CMK (cell line): Measurements from ENCODE around the gene MTFP1.
"Not testable (repeated sequence)": the region's sequence is repeated elsewhere in the genome, so short reads cannot be mapped to it uniquely, and the experiment has no call there.

Experiments
- DNase-seq: peaks from one replicate; pipeline ENCODE4 v3.0.0-alpha.2; 2010; ENCODE audit warnings: low read depth

MTFP1 gene

DNA sequence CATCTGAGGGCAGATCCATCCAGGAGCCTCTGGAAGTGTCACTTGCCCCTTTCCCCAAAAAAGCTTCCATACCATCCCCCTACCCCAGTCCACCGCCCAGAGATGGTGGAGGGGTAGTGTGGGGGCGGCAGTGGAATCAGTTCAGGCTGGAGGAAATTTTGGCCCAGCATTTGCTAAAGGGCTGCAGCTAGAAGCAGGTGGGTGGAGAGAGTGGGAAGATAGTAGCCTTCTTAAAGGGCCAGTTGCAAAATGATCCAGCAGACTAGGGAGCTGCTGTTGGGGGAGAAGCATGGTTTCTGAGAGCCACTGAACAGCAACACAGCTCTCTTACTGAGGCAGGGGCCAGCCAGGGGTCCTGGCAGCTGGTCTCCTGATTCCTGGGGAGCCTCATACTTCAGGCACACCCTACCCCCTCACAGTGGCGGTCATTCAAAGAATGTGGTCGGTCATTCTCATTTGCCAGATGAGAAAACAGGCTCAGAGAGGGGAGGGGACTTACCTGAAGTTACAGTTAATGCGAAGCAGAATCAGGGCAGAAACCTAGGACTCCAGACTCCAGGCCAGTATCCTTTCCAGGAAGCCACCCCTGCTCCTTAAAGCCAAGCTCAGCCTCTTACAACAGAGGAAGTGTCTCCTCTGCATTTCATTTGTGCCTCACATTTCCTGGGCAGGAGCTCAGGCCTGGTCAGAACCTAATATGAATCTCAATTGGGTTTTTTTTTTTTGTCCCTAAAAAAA, 23.4 kb upstream of the MTFP1 start:
- no peak for DNase-seq

DNA sequence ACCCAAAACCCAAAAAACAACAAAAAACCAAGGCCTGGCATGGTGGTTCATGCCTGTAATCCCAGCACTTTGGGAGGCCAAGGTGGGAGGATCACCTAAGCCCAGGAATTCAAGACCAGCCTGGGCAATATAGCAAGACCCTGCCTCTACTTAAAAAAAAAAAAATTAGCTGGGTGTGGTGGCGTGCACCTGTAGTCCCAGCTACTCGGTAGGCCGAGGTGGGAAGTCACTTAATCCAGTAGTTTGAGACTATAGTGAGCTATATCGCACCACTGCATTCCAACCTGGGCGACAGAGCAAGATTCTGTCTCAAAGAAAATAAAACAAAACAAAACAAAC, 22.8 kb upstream of the MTFP1 start:
- not testable (repeated sequence) for DNase-seq

DNA sequence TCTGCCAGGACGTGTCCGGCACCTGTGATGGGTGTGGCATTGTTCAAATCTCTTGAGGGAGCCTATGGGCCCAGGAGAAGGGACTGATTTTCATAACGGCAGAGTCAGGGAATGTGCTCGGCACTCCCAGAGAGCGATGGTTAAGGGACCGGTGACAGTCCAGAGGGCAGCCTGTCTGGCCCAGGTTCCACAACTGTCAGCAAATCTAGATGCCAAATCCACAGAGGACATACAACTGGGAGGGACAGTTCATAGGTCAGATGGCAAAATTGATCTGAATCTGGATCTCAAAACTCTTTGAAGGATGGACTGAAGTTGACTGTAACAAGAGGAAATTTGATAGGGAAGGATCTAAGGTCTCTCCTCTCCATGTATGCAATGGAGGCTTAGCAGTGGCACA, 21.3 kb upstream of the MTFP1 start:
- DNase-seq, result no peak

DNA sequence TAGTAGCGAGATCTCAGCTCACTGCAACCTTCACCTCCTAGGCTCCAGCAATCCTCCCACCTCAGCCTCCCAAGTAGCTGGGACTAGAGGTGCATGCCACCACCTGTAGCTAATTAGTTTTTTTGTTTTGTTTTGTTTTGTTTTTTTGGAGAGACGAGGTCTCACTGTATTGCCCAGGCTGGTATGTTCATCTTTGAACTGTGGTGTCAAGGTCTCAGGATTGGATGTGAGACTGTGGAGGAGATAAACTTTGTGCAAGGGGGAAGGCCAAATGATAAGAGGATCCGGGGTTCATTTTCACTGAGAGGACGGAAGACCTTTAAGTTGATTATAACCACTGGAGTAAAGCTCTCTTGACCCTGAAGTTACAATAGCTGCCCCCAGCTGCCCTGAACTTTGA, 19.8 kb upstream of the MTFP1 start:
- no peak for DNase-seq

DNA sequence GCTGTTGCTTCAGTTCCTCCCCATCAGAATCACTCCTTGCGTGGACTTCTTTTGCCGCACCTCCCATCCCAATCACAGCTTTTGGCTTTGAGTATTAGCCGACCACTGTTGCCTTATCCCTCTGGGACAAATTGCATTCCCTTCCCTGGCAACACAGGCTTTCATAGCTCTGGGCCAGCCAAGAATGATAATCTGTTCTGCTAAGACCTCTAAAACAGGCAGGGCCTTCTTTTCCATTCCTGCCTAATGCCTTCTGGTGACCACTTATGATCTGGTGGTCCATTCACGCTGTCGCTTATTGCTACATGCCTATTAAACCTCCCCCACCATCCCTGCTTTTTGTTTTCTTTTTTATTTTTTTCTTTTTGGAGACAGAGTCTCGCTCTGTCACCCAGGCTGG, 19.2 kb upstream of the MTFP1 start:
- no peak for DNase-seq

DNA sequence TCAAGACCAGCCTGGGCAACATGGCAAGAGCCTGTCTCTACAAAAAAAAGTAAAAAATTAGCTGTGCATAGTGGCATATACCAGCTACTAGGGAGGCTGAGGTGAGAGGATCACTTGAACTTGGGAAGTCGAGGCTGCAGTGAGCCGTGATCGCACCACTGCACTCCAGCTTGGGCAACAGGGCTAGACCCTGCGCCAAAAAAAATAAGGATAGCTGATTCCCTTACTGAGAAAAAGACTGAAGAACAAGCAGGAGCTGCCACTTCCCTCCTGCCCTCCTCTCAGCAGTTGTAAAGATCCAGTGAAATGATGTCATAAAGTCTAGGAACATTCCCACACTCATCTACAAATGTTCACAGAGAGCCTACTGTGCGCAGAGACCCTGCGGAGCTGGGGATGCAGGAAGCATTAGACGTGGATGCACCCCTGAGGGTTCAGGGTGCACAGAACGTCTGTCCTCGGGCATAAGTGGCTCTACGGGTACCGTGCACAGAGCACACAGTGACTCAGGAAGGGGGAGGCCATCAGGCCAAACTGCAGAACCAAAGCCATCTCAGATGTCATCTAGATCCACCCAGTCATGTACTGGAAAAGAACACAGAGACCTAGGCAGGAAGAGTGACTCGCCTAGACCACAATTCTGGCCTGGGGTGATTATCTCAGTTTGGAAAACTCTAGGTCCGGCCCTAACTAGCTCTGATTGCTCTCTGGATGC, 17.0 kb upstream of the MTFP1 start:
- no peak for DNase-seq

DNA sequence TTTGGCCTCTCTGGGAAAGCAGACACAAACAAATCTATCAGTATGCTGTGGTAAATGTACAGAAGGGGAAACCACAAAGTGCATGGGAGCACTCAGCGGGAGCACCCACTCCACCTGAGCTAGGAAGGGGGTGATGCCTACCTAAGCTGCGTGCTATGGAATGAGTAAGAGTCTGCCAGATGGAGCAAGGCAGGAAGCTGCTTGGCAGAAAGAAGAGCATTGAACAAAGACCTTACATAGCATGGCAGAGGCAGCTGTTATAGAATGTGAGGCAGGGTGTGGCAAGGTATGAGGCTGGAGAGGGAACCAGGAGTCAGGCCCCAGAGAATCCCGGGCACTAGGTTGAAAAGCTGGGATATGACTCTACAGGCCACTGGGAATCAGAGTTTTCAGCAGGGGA, 13.8 kb upstream of the MTFP1 start:
- no peak for DNase-seq

DNA sequence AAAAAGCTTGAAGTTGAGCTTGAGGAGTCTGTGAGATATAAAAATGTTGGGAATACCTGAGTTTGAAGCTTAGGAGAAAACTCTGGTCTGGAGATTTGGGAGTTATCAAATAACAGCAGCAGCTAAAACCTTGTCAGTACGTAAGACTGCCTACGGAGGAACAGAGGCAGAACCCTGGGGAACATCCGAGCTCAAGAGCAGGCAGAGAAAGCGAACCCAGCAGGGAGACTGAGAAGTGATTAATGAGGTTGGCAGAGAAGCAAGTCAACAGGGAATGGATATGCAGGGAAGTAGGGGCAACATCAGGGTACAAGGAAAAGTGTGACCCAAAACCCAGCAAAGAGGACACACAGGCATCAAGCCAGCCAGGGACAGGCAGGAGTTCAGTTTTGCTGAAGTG, 12.6 kb upstream of the MTFP1 start:
- DNase-seq, result no peak

DNA sequence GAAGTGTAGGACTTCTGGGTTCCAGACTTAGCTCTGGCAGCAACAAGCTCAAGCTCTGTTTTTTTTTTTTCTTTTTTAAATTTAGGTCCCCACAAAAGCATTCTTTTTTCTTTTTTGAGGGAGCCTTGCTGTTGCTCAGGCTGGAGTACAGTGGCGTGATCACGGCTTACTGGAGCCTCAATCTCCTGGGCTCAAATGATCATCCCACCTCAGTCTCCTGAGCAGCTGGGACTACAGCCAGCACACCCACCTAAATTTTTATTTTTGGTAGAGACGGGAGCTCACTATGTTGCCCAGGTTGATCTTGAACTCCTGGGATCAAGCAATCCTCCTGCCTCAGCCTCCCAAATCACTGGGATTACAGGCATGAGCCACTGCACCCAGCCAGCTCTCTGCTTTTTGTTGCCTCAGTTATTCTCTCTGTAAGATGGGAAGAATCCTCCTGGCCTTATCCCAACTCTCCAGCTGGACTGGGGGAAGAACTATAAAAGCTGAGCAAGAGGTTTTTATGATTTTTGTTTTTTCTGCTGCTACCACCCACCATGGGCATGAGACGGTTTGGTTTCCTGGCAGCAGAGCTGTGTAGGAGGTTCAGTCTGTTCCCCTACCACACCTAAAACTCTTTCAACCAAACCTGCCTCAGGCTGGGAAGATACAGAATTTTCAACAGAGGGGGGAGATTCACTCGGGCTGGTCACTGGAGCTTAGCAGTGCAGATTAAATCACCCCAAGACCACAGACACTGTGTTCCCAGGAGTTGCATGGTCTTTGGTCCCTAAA, 11.6 kb upstream of the MTFP1 start:
- DNase-seq, result no peak

DNA sequence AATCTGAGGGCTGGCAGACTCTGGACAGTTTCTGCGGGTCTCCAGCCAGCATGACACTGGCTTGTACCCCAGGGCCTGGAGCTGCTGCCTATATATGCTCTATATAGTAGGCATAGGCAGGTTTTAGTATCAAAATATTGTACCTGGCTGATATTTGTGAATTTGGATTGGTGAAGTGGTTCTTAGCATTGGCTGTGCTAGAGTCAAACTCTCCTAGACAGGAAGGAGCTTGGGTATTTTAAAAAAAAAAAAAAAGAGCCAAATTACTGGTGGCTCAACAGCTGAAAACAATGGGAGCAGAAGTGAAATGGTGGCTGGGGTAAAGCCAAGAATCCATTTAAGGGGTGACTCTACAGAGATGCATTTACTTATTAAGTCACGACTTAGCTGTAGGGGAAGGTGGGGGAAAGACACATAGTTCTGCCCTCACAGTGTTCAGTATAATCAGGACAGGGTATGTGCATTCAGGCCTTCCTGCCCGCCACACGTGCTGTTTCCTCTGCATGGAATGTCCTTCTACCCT, 11.0 kb upstream of the MTFP1 start:
- DNase-seq, result no peak

DNA sequence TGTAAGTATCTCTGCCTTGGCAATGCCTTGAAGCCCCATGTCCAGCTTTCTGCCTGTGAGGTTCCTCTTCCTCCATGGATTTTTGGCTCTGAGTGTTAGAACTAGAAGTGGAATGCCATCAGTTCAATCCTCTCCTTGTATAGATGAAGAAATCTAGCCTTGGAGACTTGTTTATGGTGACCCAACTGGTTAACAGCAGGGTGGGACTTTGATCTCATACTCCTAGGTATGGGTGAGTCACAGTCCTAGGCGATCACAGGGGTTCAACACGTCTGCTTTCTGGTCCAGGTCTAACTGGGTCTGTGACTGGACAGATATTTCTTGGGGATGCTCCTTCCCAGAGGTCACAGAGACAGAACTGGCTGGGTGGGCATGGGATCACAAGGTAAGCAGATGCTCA, 9.2 kb upstream of the MTFP1 start:
- DNase-seq, result no peak

DNA sequence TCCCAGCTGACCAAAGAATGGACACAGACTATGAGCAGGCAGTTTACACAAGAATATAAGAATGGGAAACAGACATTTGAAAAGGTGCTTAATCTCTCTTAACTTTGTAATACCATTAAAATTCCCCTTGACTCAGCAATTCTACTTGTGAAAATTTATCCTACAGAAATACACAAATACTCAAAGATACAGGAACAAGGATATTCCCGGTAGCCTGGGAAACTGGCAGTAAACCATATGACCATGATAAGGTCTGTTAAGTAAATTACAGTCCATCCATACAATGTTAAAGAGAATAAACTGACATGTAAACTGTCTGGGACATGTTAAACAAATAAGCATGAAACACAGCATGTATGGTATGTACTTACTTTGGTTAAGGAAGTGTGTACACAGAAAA, 8.7 kb upstream of the MTFP1 start:
- no peak for DNase-seq

DNA sequence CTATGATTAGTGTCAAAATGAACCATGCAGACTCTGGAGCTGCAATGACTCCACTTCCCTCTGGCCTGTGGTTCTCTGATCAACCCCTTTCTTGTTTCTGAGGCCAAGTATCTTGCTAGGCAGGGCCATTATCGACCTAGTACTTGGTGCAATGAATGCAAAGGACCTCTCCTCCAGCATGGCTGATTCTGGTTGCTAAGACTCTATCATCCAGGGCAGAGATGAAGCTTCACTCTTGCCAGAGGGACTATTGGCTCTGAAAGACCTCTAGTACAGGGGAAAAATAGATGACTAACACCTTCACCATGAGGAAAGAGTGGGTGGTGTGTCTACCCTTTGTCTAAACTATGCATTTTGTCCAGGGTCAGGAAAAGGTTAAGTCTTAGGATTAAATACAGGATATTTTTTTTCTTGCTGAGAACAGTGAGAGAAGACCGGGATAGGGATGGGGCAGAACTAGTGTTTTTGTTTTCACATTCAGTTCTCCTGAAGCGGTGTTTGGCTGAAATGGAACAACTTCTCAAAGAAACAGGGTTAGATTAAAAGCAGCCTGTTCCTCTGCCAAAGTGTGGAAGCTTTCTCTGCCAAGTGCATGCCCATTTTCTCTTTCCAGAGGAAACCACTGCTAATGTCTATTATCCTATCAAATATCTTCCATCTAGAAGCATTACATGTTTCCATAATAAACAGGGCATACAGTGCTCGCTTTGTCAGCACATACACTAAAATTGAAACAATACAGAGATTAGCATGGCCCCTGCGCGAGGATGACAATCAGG, 5.0 kb upstream of the MTFP1 start:
- no peak for DNase-seq

DNA sequence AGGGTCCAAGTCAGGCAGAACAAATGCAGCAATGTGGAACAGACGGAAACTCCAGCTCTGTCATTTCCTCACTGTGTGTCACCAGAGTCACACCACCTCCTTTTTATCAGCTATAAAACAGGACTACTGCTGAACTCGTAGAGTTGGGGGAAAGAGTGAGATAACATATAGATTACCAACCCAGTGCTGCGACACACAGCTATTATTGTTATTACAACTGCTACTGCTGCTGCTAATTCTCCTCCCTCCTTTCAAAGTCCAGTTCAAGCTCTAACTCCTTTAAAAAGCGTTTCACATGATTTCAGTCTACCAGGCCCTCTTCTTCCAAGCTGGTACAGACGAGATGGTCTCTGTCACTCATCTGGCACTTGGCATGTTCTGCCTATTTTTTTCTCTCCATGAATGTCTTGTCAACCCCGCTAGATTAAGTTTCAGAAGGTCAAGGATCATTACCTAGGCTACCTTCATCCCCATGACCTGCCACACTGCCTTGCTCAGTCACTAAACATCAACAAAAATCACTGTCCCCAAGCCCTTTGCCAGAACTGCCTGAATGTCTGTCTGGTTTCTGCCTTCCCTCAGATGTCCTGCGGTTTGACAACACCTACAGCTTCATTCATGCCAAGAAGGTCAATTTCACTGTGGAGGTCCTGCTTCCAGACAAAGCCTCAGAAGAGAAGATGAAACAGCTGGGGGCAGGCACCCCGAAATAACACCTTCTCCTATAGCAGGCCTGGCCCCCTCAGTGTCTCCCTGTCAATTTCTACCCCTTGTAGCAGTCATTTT, 3.7 kb upstream of the MTFP1 start:
- no peak for DNase-seq

DNA sequence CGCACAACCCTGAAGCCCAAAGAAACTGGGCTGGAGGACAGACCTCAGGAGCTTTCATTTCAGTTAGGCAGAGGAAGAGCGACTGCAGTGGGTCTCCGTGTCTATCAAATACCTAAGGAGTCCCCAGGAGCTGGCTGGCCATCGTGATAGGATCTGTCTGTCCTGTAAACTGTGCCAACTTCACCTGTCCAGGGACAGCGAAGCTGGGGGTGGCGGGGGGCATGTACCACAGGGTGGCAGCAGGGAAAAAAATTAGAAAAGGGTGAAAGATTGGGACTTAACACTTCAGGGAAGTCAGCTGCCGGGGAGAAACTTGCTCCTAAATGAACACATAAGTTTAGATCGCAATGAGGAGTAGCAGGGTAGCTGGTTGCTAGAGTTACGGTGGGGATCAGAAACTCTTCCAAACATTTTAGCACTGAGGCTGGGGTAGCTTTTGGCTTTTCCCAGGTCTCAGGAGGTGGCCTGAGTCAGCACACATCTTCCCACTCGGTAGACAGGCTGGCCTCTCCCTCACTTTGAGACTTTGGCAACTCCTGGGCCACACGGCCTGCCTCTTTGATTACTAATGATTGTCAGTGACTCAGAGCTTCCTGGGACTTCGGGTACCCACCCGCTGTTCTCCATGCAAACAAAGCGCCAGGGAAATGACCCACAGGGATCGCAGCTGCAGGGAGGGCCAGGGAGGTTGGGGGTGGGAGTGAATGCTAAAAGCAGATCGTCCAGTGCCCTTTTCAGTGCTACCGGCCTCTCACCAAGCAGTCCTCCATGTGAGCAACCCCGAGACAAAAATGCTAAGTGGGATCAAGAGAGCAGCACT, 2.9 kb upstream of the MTFP1 start:
- no peak for DNase-seq

DNA sequence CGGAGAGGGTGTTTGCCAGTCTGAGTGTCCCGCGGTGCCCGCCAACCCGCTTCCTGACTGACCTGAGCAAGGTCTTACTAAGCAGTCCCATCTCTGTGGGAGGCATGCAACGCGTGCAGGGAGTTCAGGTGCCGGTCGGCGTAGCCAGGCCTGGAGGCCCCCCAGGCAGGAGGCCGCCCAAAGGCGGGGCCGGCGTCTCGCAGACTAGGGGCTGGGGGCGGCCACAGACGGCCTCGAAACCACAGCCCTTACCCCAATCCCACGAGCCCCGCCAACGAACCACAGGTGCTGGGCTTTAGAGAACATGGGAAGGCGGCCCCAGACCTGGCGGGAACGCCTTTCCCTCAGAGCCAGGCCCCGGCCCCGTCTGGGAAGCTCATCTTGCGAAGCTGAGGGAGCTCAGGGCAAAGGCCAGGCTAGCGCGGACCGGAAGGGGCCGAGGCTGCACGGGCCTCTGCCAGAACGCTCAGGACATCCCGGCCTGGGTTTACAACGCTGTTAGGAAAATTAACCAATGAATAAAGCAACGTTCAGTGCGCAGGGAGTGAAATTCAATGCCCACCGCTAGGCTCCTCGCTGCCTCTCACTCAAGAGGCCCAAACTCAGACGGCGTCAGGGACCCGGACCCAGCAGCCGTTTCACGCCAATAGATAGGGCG, 2.1 kb upstream of the MTFP1 start:
- no peak for DNase-seq

DNA sequence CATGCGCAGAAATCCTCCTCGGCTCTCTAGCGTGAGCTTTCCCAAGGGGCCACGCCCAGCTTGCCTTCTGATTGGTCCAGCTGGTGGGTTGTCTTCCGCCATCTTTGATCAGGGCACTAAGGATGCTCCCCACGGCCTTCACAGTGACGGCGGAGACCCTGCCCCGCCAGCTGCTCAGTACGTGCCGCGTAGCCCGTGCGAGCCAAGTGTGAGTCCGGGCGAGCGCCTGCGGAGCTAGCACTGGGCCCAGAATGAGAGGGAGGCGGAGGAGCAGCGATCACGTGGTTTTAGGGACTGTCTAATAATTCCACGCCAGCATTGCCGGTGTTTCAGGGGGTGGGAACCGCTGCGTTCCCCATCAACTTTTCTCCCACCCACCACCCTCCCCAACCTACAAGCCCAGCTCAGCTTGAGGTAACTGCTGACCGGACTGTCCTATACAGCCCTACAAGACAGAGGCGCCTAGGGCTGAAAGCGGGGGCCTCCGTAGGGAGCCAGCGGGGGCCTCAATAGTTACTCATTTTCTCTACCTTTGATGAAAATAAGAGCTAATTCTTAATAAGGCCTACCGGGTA, 1.5 kb upstream of the MTFP1 start:
- peak; percentile 98 for DNase-seq

DNA sequence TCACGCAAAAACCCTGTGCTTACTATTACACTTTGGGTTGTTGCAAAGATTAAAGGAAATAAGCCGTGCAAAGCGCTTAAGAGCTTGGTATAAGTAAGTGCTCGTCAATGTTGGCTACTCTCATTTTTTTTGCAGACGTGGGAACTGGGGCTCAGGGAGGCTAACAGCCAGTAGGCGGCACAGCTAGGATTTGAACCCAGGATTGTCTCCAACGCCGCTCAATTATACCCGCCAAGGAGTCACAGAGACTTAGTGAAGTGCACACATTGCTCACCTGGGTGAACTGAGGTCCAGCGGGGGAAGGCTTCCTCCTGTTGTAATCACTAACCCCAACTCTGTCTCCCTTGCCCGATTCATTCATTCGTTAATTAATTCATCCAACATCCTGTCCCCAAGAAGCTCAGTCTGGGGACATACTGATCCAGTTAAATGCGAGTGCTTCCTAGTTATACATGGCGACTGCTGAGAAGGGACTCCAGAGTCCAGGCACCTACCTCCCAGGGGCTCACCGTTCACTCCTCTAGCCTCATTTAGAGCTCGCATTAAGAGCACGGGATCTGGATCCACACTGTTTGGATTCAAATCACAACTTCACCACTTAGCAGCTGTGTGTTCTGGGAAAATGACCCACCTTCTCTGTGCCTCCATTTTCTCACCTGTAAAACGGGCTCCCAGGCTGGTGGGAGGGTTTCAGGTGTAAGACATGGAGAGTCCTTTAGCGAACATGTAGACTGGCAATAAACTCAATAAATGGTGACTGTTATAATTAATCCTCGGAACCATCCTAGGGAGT, 838 bp upstream of the MTFP1 start:
- no peak for DNase-seq

DNA sequence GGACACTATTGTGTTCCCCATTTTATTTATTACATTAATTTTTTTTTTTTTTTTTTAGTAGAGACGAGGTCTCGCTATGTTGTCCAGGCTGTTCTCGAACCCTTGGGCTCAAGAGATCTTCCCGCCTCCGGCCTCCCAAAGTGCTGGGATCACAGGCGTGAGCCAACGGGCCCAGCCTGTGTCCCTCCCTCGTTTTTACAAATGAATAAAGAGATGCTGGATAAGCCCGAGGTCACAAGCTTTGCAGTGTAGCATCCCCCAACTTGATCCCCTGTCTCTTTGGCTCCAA, 297 bp upstream of the MTFP1 start:
- no peak for DNase-seq
